H1 (cell line): ENCODE data around the gene CAMSAP1. TPM values are rescaled to one million over a fixed set of nuclear protein-coding genes. Genes with fewer than 3 reads are reported as not detected.

Experiments used
- EZH2 ChIP-seq: fragments of 200-600 bp; sonication (generic); IDR thresholded peaks from 2 replicates; pipeline ENCODE4 v1.7.1; 2012; ENCODE audit warnings: low read depth, mild to moderate bottlenecking, moderate library complexity, low read length, inconsistent platforms; ENCODE audit not compliant: severe bottlenecking
- KDM1A ChIP-seq: fragments of 200-600, 300-600 bp; sonication (generic); IDR thresholded peaks from 2 replicates; pipeline ENCODE4 v1.7.1; 2016; ENCODE audit warnings: mild to moderate bottlenecking, low read length, borderline replicate concordance
- SIN3A ChIP-seq, 2 experiments: IDR thresholded peaks in 1 of 2; conservative IDR thresholded peaks in 1 of 2; 2 replicates each; pipeline ENCODE4 v1.6.1; 2011 to 2012; ENCODE audit warnings: low read length in 2 of 2, improper control_type of control experiment in 1 of 2, low read depth in 1 of 2, mild to moderate bottlenecking in 1 of 2
- polyA plus RNA-seq, 7 experiments: library from polyadenylated mRNA; depleted of rRNA in 3 of 7; stranded (reverse) in 5 of 7; unstranded in 2 of 7; fragments of >200 nt in 5 of 7; fragments of 200-250 nt in 2 of 7; gene quantifications; 1 replicate in 5 of 7; 2 replicates in 1 of 7; 4 replicates in 1 of 7; pipeline versions ENCODE4 v1.2.1 to v1.2.3, GENCODE V29; 2011 to 2013; ENCODE audit warnings: missing spikeins in 2 of 7, mixed read lengths in 2 of 7
- total RNA-seq: library from RNA; stranded (reverse); fragmentation: NEBNext Ultra II Directional; extraction: Animal tissue kit (Norgen Biotek cat#: 25700); gene quantifications from 2 replicates; pipeline ENCODE4 v1.2.1, GENCODE V29; 2021

Gene CAMSAP1
- total and polyA plus RNA-seq, 2 of the 8 experiments (the other 6 are each of a cell fraction or from before 2014, with no cell fraction given), result 13.4 to 44.0 TPM

GRCh38 chr9:135930446-135931345, 23.4 kb upstream of the CAMSAP1 start (continued):
- TF ChIP-seq EZH2 (no peak), SIN3A (conservative IDR thresholded peaks at IDR 0.05 in 1 of 2, IDR thresholded peaks at IDR 0.05 in 1 of 2; ENCODE audit: low read depth in 1 of 2, low read length in 2 of 2) (no peak), KDM1A (no peak)
- TF ChIP-seq, all 59 proteins: peak for 0
